CD4-positive, alpha-beta T cell (primary cell): Measurements from ENCODE around the gene CAMK2B. TPM values are rescaled to one million over a fixed set of nuclear protein-coding genes. Genes with fewer than 3 reads are reported as not detected.

ENCODE experiments used
- ATAC-seq: fragments of 200-7000 bp; cut with Tn5 transposase; one replicate; pipeline ENCODE4 v1.10.0; 2022; ENCODE audit warnings: mild to moderate bottlenecking; ENCODE audit not compliant: poor library complexity
- CTCF ChIA-PET: fragments of 350-600 bp; sonication (Branson Sonifier 250); formaldehyde crosslinking; loops from one replicate; lab custom pipeline; 2021; ENCODE audit warnings: antibody characterized with exemption, inconsistent platforms; lab: Charles Lee
- POLR2A ChIA-PET: fragments of 350-600 bp; sonication (Branson Sonifier 250); formaldehyde crosslinking; loops from one replicate; lab custom pipeline; 2021; ENCODE audit warnings: antibody characterized with exemption, inconsistent platforms; lab: Charles Lee
- DNase-seq, 14 experiments: peaks; one replicate each; pipeline ENCODE4 v3.0.0-alpha.2; 2013 to 2020; ENCODE audit warnings: mixed read lengths in 2 of 14
- H3K27ac ChIP-seq, 2 donors: one replicate each; pipeline versions ENCODE4 v1.5.1 to v1.7.0; 2013; ENCODE audit warnings: low read length in 2 of 2, low read depth in 1 of 2, mild to moderate bottlenecking in 1 of 2
- H3K27me3 ChIP-seq, 2 experiments: 1 replicate in 1 of 2; 2 replicates in 1 of 2; pipeline versions ENCODE4 v1.6.1 to v1.7.0; 2013; ENCODE audit warnings: low read length in 2 of 2, control low read depth in 1 of 2, mild to moderate bottlenecking in 1 of 2, moderate library complexity in 1 of 2; ENCODE audit not compliant: insufficient read depth in 2 of 2, control insufficient read depth in 1 of 2
- H3K36me3 ChIP-seq: one replicate; pipeline ENCODE4 v1.6.1; 2013; ENCODE audit warnings: low read length, control low read depth; ENCODE audit not compliant: insufficient read depth
- H3K4me1 ChIP-seq: one replicate; pipeline ENCODE4 v1.6.1; 2013; ENCODE audit warnings: low read length, control low read depth; ENCODE audit not compliant: insufficient read depth
- H3K4me3 ChIP-seq: one replicate; pipeline ENCODE4 v1.5.1; 2013; ENCODE audit warnings: mild to moderate bottlenecking, low read length, moderate library complexity
- H3K9me3 ChIP-seq, 2 experiments: 1 replicate in 1 of 2; 2 replicates in 1 of 2; pipeline versions ENCODE4 v1.6.1 to v1.7.0; 2013; ENCODE audit warnings: low read length in 2 of 2, mild to moderate bottlenecking in 2 of 2, control low read depth in 1 of 2, moderate library complexity in 1 of 2; ENCODE audit not compliant: control insufficient read depth in 1 of 2, insufficient read depth in 1 of 2
- H3K27ac Mint-ChIP-seq: one replicate; pipeline ENCODE4 v1.8.0; 2020; ENCODE audit warnings: mixed read lengths
- H3K27me3 Mint-ChIP-seq: one replicate; pipeline ENCODE4 v1.8.0; 2021; ENCODE audit warnings: mixed read lengths
- H3K36me3 Mint-ChIP-seq: one replicate; pipeline ENCODE4 v1.8.0; 2021; ENCODE audit warnings: low read depth, mixed read lengths
- H3K4me1 Mint-ChIP-seq: one replicate; pipeline ENCODE4 v1.8.0; 2021; ENCODE audit warnings: low read depth, mixed read lengths
- H3K4me3 Mint-ChIP-seq: one replicate; pipeline ENCODE4 v1.8.0; 2020; ENCODE audit warnings: mild to moderate bottlenecking, mixed read lengths
- H3K9me3 Mint-ChIP-seq: one replicate; pipeline ENCODE4 v1.8.0; 2020; ENCODE audit warnings: mixed read lengths
- intact Hi-C, 2 experiments: fragments of 100-400 bp; cut with DNase I in 1 of 2; cut with micrococcal nuclease in 1 of 2; formaldehyde crosslinking; loops; one replicate each; pipeline versions ENCODE4 v1.15.1 to v1.9.0; 2023 to 2025; cut with DNase I, micrococcal nuclease
- total RNA-seq, 174 experiments: library from RNA in 2 of 174; stranded (reverse) in 2 of 174; gene quantifications; one replicate each; pipeline ENCODE4 v1.2.3 and lab custom pipeline; 2021 to 2026
- TF ChIP-seq, protein P1 (sequence below): fragments of 200-600 bp; IDR thresholded peaks from one replicate; pipeline ENCODE4 v1.8.0; 2022; ENCODE audit warnings: antibody characterized with exemption, mild to moderate bottlenecking

The CAMK2B gene
- total RNA-seq, 2 experiments from 2014 or later = not detected

GRCh38 chr7:44329888-44330287 lies 4.5 kb upstream of the CAMK2B start:
- Mint-ChIP-seq H3K4me1 (peaks cover 4% of the 10 kb centered on the region), H3K36me3 (no peaks in the 10 kb centered on the region), H3K9me3 (no peaks in the 10 kb centered on the region), H3K27ac (no peak overlapping the region), H3K4me3 (no peak overlapping the region), H3K27me3 (peaks cover 12% of the 10 kb centered on the region)
- ChIA-PET CTCF (no interaction called here), POLR2A (no interaction called here)
- intact Hi-C loops = no loop called here
- no peak for ATAC-seq
- TF ChIP-seq, protein P1, sequence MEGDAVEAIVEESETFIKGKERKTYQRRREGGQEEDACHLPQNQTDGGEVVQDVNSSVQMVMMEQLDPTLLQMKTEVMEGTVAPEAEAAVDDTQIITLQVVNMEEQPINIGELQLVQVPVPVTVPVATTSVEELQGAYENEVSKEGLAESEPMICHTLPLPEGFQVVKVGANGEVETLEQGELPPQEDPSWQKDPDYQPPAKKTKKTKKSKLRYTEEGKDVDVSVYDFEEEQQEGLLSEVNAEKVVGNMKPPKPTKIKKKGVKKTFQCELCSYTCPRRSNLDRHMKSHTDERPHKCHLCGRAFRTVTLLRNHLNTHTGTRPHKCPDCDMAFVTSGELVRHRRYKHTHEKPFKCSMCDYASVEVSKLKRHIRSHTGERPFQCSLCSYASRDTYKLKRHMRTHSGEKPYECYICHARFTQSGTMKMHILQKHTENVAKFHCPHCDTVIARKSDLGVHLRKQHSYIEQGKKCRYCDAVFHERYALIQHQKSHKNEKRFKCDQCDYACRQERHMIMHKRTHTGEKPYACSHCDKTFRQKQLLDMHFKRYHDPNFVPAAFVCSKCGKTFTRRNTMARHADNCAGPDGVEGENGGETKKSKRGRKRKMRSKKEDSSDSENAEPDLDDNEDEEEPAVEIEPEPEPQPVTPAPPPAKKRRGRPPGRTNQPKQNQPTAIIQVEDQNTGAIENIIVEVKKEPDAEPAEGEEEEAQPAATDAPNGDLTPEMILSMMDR = no peak
- H3K4me3 ChIP-seq = no peak overlapping the region
- peaks cover 10 to 12% of the 10 kb centered on the region in 2 experiments for H3K27me3 ChIP-seq
- H3K4me1 ChIP-seq = no peaks in the 10 kb centered on the region
- no peaks in the 10 kb centered on the region for H3K36me3 ChIP-seq
- H3K27ac ChIP-seq = no peak overlapping the region
- peaks cover 0 to 7% of the 10 kb centered on the region in 2 experiments for H3K9me3 ChIP-seq
- no peak for DNase-seq

GRCh38 chr7:44329081-44329480 lies 3.7 kb upstream of the CAMK2B start:
- H3K4me1 Mint-ChIP-seq = peaks cover 4% of the 10 kb centered on the region
- H3K27me3 ChIP-seq = peaks cover 13 to 19% of the 10 kb centered on the region in 2 experiments
- H3K4me1 ChIP-seq = no peaks in the 10 kb centered on the region
- H3K36me3 ChIP-seq = no peaks in the 10 kb centered on the region
- ATAC-seq (no peak), DNase-seq (no peak)
- POLR2A ChIA-PET = no interaction called here
- H3K9me3 Mint-ChIP-seq = no peaks in the 10 kb centered on the region
- peaks cover 0 to 4% of the 10 kb centered on the region in 2 experiments for H3K9me3 ChIP-seq
- no peak overlapping the region for H3K4me3 ChIP-seq
- CTCF ChIA-PET = no interaction called here
- no peak overlapping the region for H3K4me3 Mint-ChIP-seq
- intact Hi-C loops = no loop called here
- peaks cover 18% of the 10 kb centered on the region for H3K27me3 Mint-ChIP-seq
- H3K36me3 Mint-ChIP-seq = no peaks in the 10 kb centered on the region
- H3K27ac ChIP-seq = no peak overlapping the region
- no peak overlapping the region for H3K27ac Mint-ChIP-seq
- TF ChIP-seq, protein P1 = no peak

- H3K27me3 Mint-ChIP-seq = peaks cover 29% of the 10 kb centered on the region
- CTCF ChIA-PET = no interaction called here
- no peak for DNase-seq
These were observed 2.6 kb upstream of the CAMK2B start for GRCh38 chr7:44327981-44328380.

More at GRCh38 chr7:44327981-44328380, 2.6 kb upstream of the CAMK2B start:
- Histone ChIP-seq H3K36me3 (no peaks in the 10 kb centered on the region), H3K9me3 (peaks cover 0 to 4% of the 10 kb centered on the region in 2 experiments), H3K27me3 (peaks cover 19 to 28% of the 10 kb centered on the region in 2 experiments), H3K4me3 (no peak overlapping the region), H3K4me1 (no peaks in the 10 kb centered on the region), H3K27ac (no peak overlapping the region)
- H3K36me3 Mint-ChIP-seq = no peaks in the 10 kb centered on the region
- POLR2A ChIA-PET = no interaction called here
- H3K4me3 Mint-ChIP-seq = no peak overlapping the region
- H3K4me1 Mint-ChIP-seq = peaks cover 4% of the 10 kb centered on the region
- TF ChIP-seq, protein P1 = no peak
- no peak for ATAC-seq
- no peaks in the 10 kb centered on the region for H3K9me3 Mint-ChIP-seq
- no peak overlapping the region for H3K27ac Mint-ChIP-seq
- intact Hi-C loops = no loop called here
